OCI-LY7 (cell line): Measurements from ENCODE around the gene POLR3H. TPM values are rescaled to one million over a fixed set of nuclear protein-coding genes. Genes with fewer than 3 reads are reported as not detected.
"Not testable (repeated sequence)": the region's sequence is repeated elsewhere in the genome, so short reads cannot be mapped to it uniquely, and the experiment has no call there.

Experiments used
- Bru-seq: library from RNA; stranded (reverse); fragments of 400-500 nt; gene quantifications from one replicate; lab custom pipeline; 2021; lab: Mats Ljungman, UMichigan
- BruChase-seq, 2 experiments: library from RNA; stranded (reverse); fragments of 400-500 nt; gene quantifications; one replicate each; lab custom pipeline; 2021; lab: Mats Ljungman, UMichigan
- BruUV-seq: library from RNA; stranded (reverse); fragments of 400-500 nt; replicated peaks from 2 replicates; lab custom pipeline; 2021; lab: Mats Ljungman, UMichigan
- CTCF ChIA-PET: fragments of 300-600 bp; sonication (Branson Sonifier 250); formaldehyde crosslinking; loops from one replicate; lab custom pipeline; 2022; ENCODE audit warnings: antibody characterized with exemption; ENCODE audit not compliant: unreplicated experiment; lab: Charles Lee
- POLR2A ChIA-PET: fragments of 300-600 bp; sonication (Branson Sonifier 250); formaldehyde crosslinking; loops from one replicate; lab custom pipeline; 2022; ENCODE audit warnings: antibody characterized with exemption; lab: Charles Lee
- DNase-seq: peaks from one replicate; pipeline ENCODE4 v3.0.0-alpha.2; 2015; ENCODE audit warnings: low spot score
- H2AFZ ChIP-seq: fragments of 200-600 bp; sonication (generic), shearing (Covaris generic); 2 replicates; pipeline ENCODE4 v1.6.1; 2014; ENCODE audit warnings: mild to moderate bottlenecking, antibody characterized with exemption, low read length, moderate library complexity
- H3K27ac ChIP-seq: fragments of 200-600 bp; sonication (generic); 2 replicates; pipeline ENCODE4 v1.5.1; 2014; ENCODE audit warnings: mixed run types, low read depth, mild to moderate bottlenecking, moderate library complexity, low read length, inconsistent platforms; ENCODE audit not compliant: poor library complexity, severe bottlenecking
- H3K36me3 ChIP-seq: fragments of 200-600 bp; sonication (generic); 2 replicates; pipeline ENCODE4 v1.6.1; 2014; ENCODE audit warnings: mild to moderate bottlenecking, antibody characterized with exemption, low read length, moderate library complexity, mixed read lengths; ENCODE audit not compliant: insufficient read depth
- H3K4me1 ChIP-seq: fragments of 200-600 bp; sonication (generic); 2 replicates; pipeline ENCODE4 v1.5.1; 2014; ENCODE audit warnings: mild to moderate bottlenecking, low read length; ENCODE audit not compliant: insufficient read depth, poor library complexity, severe bottlenecking
- H3K4me2 ChIP-seq: fragments of 200-600 bp; sonication (generic); 2 replicates; pipeline ENCODE4 v1.6.1; 2014; ENCODE audit warnings: mild to moderate bottlenecking, low read length
- H3K4me3 ChIP-seq: fragments of 200-600 bp; sonication (generic); 2 replicates; pipeline ENCODE4 v1.5.1; 2014; ENCODE audit warnings: mild to moderate bottlenecking, low read depth, low read length; ENCODE audit not compliant: poor library complexity, severe bottlenecking
- H3K79me2 ChIP-seq: fragments of 200-600 bp; sonication (generic); 2 replicates; pipeline ENCODE4 v1.6.1; 2016; ENCODE audit warnings: low read depth, mild to moderate bottlenecking, low read length, moderate library complexity, mixed read lengths; ENCODE audit not compliant: insufficient read depth
- H3K9me2 ChIP-seq: fragments of 200-600 bp; sonication (generic); 2 replicates; pipeline ENCODE4 v1.6.1; 2016; ENCODE audit warnings: mild to moderate bottlenecking, low read length, mixed read lengths; ENCODE audit not compliant: insufficient read depth
- H3K9me3 ChIP-seq: fragments of 200-600 bp; sonication (generic); 2 replicates; pipeline ENCODE4 v1.6.1; 2014; ENCODE audit warnings: mild to moderate bottlenecking, mixed run types, low read length, mixed read lengths
- H4K20me1 ChIP-seq: fragments of 200-600 bp; sonication (generic); 2 replicates; pipeline ENCODE4 v1.6.1; 2014; ENCODE audit warnings: mild to moderate bottlenecking, antibody characterized with exemption, low read length, moderate library complexity, mixed read lengths; ENCODE audit not compliant: insufficient read depth
- CTCF ChIP-seq: fragments of 200-600 bp; sonication (generic); conservative IDR thresholded peaks from 2 replicates; pipeline ENCODE4 v1.5.1; 2014; ENCODE audit warnings: mild to moderate bottlenecking, antibody characterized with exemption, low read length, moderate library complexity, mixed read lengths
- EZH2phosphoT487 ChIP-seq: fragments of 200-600 bp; sonication (generic); IDR thresholded peaks from 2 replicates; pipeline ENCODE4 v1.6.1; 2018; ENCODE audit warnings: low read depth, borderline replicate concordance, mild to moderate bottlenecking, mixed run types, antibody characterized with exemption, low read length, moderate library complexity, mixed read lengths
- intact Hi-C: fragments of 100-400 bp; cut with micrococcal nuclease; formaldehyde crosslinking; loops from one replicate; pipeline ENCODE4 v1.10.0; 2022; ENCODE audit not compliant: unreplicated experiment
- long read RNA-seq: library from polyadenylated mRNA; stranded (forward); transcript quantifications from one replicate; pipeline ENCODE4 v2.0.0, GENCODE V29; 2022
- total RNA-seq, 2 experiments: library from RNA; depleted of rRNA in 1 of 2; stranded (reverse); fragments of >200 nt in 1 of 2; shearing (Covaris generic) in 1 of 2; gene quantifications; 2 replicates each; pipeline ENCODE4 v1.2.3, GENCODE V29; 2014 to 2022

Gene POLR3H
- total RNA-seq (2014; rRNA removed; shearing (Covaris generic)) (26.6 and 28.5 TPM in 2 replicates), total RNA-seq (2022) (41.0 and 48.3 TPM in 2 replicates), Bru-seq, nascent RNA (percentile 64 among the genes with signal in this experiment), BruChase-seq, experiment 1, labeled RNA remaining after a 6-hour chase (percentile 77 among the genes with signal in this experiment), BruChase-seq, experiment 2, labeled RNA remaining after a 2-hour chase (percentile 75 among the genes with signal in this experiment)
- long read RNA-seq, full-length matches to known transcripts = 24 of 36 reads
- long read RNA-seq, partial matches to known transcripts = 1 of 36 reads
- long read RNA-seq, other reads (novel, unspliced or antisense) = 11 of 36 reads

- H3K36me3 ChIP-seq = peaks cover 21% of the 10 kb centered on the region
- H3K79me2 ChIP-seq = peaks cover 39% of the 10 kb centered on the region
- CTCF ChIA-PET = interaction anchor here (0.5 to 1.0 kb wide), 2 partner anchors 46 to 258 kb away, joined by 3 to 5 read pairs; partner anchors contain the start of genes PMM1 and RANGAP1
- H3K4me1 ChIP-seq = peaks cover 31% of the 10 kb centered on the region
- H3K9me2 ChIP-seq = no peaks in the 10 kb centered on the region
- H3K4me2 ChIP-seq = peak within 1 kb of the TSS; percentile 87
- peak within 1 kb of the TSS; percentile 63 for H2AFZ ChIP-seq
- H3K4me3 ChIP-seq = peak within 1 kb of the TSS; percentile 88
- DNase-seq = peak; percentile 98
- peak within 1 kb of the TSS; percentile 21 for H3K27ac ChIP-seq
- no peaks in the 10 kb centered on the region for H3K9me3 ChIP-seq
- BruUV-seq = TSS peak; percentile 71
- H4K20me1 ChIP-seq = peaks cover 17% of the 10 kb centered on the region; the same call in 1 of the 2 replicates
- TF ChIP-seq CTCF = peak; percentile 87
- TF ChIP-seq EZH2phosphoT487 = no peak
- POLR2A ChIA-PET = no interaction called here
- intact Hi-C loops = loop anchor here (1.0 to 2.0 kb wide), 3 partner anchors 45 to 241 kb away; partner anchors contain the start of genes DESI1, PMM1 and XRCC6
These were observed at the start of gene POLR3H for GRCh38 chr22:41543854-41544670. TSS of gene POLR3H (minus strand) at chr22:41544470. CDS start at chr22:41544101, 369 bp downstream.

- H3K4me1 ChIP-seq = peaks cover 11% of the 10 kb centered on the region
- DNase-seq, intact Hi-C loops, H3K27ac ChIP-seq, H4K20me1 ChIP-seq, H3K36me3 ChIP-seq, CTCF ChIA-PET, H3K79me2 ChIP-seq, BruUV-seq, POLR2A ChIA-PET, H3K9me3 ChIP-seq, H3K9me2 ChIP-seq, H3K4me3 ChIP-seq, H3K4me2 ChIP-seq, H2AFZ ChIP-seq: not testable (repeated sequence)
These were observed 49.2 kb upstream of the POLR3H start for GRCh38 chr22:41593336-41593960.
